Choroid plexus epithelial cell (primary cell): ENCODE data around the gene CTSC.

ENCODE experiments used
- DNase-seq: peaks from one replicate; pipeline ENCODE4 v3.0.0-alpha.2; 2010; ENCODE audit warnings: low read depth
- H3K4me3 ChIP-seq: 2 replicates; pipeline ENCODE4 v1.5.1; 2011; ENCODE audit warnings: low read depth, mild to moderate bottlenecking, control low read depth, low read length, moderate library complexity
- CTCF ChIP-seq: conservative IDR thresholded peaks from 2 replicates; pipeline ENCODE4 v1.5.1; 2011; ENCODE audit warnings: low read depth, mild to moderate bottlenecking, control low read depth, inconsistent platforms, low read length, moderate library complexity

The CTSC gene

GRCh38 chr11:88292171-88292843, 45.2 kb downstream of the CTSC start:
- DNase-seq, result peak; percentile 32
- no peak for TF ChIP-seq CTCF
- no peak overlapping the region for H3K4me3 ChIP-seq

DNA sequence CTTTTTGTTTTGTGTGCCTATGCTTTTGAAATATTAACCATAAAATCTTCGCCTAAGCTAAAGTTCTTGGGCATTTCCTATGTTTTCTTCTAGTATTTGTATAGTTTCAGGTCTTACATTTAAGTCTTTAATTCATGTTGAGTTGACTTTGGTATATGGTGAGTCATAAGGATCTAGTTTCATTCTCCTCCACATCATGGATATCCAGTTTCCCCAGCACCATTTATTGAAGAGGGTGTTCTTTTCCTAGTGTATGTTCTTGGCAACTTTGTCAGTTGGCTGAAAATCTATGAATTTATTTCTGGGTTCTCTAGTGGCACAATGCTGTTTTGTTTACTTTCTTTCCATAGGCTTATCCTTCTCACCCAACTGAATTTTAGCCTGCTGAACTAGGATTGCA, 49.0 kb downstream of the CTSC start:
- no peak for TF ChIP-seq CTCF
- H3K4me3 ChIP-seq, result no peak overlapping the region
- peak; percentile 23 for DNase-seq

GRCh38 chr11:88284336-88285050, 53.0 kb downstream of the CTSC start:
- DNase-seq, result peak; percentile 68
- no peak overlapping the region for H3K4me3 ChIP-seq
- no peak for TF ChIP-seq CTCF

DNA sequence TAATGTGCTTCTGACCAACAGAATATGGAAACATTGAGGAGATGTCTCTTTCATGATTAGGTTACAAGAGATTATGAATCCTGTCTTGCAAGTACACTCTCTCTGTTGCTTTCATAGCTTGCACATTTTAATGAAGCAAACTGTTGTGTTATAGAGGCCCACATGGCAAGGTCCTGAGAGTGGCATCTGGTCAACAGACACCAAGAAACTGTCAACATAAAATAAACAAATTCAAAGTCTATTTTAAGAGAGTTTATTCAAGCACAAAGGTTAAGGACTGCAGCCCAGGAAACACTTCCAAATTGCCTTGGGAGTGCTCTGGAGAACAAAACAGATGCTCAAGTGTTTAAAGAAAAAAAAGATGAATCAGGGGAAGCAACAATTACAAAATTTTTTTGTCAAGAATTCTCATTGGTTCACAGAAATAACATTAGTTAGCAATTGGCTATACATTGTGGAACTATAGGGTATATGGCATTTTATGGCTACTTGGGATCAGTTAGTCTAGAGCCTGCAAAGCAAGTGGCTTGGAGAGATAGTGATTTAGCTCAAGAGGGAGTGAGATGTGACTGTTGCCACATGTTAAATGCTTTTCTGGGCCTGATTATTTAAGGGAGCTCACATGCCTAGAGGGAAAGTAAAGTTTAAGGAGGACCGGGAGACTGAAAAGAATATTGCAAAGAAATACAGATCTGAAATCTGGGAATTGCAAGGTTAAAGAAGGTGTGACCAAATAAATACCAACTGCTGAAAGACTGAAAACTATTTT, 54.6 kb downstream of the CTSC start:
- no peak for DNase-seq
- no peak for TF ChIP-seq CTCF
- no peak overlapping the region for H3K4me3 ChIP-seq

GRCh38 chr11:88281317-88281712, 56.2 kb downstream of the CTSC start:
- H3K4me3 ChIP-seq, result no peak overlapping the region
- peak; percentile 34 for TF ChIP-seq CTCF
- peak; percentile 45 for DNase-seq

DNA sequence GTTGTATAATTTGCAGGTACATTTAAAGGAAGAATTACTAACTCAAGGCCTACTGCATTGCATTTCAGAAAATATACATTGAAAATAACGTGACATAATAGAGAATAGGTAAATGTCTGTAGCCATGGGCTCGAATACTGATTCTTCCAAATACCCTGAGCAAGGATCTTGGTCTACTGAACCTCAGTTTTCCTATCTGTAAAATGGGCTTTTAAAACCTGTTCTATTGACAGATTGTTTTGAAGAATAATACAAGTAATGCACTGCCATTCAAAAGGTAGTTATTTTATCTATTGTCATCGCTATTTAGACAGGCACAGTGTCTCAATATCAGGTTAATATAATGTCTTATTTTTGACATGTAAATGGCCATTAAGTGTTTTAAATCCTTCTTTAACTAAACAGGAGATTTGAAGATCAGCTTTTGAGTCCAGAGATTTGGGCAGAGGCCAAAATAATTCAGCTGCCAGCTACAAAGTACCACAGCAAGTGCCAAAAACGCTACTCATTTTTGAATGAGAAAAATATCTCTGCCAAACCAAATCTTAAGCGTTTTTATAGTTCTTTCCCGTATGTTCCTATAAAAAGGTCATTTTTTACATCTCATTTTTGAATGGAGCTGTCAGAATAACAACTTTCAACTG, 56.7 kb downstream of the CTSC start:
- DNase-seq, result peak; percentile 23
- no peak overlapping the region for H3K4me3 ChIP-seq
- TF ChIP-seq CTCF, result no peak
